Aorta (tissue), 5 donors: ENCODE results near the gene B4GALNT1. TPM values are rescaled to one million over a fixed set of nuclear protein-coding genes. Genes with fewer than 3 reads are reported as not detected.

Experiments used
- ATAC-seq: fragments of 200-7000 bp; cut with Tn5 transposase; one replicate; pipeline ENCODE4 v1.9.1; 2022; ENCODE audit warnings: moderate library complexity; ENCODE audit not compliant: low FRiP score
- DNase-seq, 2 donors: peaks; one replicate each; pipeline ENCODE4 v3.0.0-alpha.2; 2020
- H3K27ac ChIP-seq, 2 donors: one replicate each; pipeline ENCODE4 v1.5.1; 2013; ENCODE audit warnings: low read length in 2 of 2, mild to moderate bottlenecking in 2 of 2, moderate library complexity in 2 of 2, control low read depth in 1 of 2, inconsistent platforms in 1 of 2, low read depth in 1 of 2
- H3K27me3 ChIP-seq, 2 donors: one replicate each; pipeline ENCODE4 v1.6.1; 2013; ENCODE audit warnings: control low read depth in 1 of 2, low read length in 1 of 2, mild to moderate bottlenecking in 1 of 2, moderate library complexity in 1 of 2; ENCODE audit not compliant: insufficient read depth in 2 of 2, control insufficient read depth in 1 of 2
- H3K36me3 ChIP-seq, 2 donors: one replicate each; pipeline ENCODE4 v1.6.1; 2013; ENCODE audit warnings: control low read depth in 1 of 2, low read length in 1 of 2, mild to moderate bottlenecking in 1 of 2; ENCODE audit not compliant: insufficient read depth in 2 of 2, control insufficient read depth in 1 of 2
- H3K4me1 ChIP-seq, 2 donors: one replicate each; pipeline ENCODE4 v1.6.1; 2013; ENCODE audit warnings: low read length in 2 of 2, control low read depth in 1 of 2, mild to moderate bottlenecking in 1 of 2, moderate library complexity in 1 of 2; ENCODE audit not compliant: insufficient read depth in 2 of 2, control insufficient read depth in 1 of 2
- H3K4me3 ChIP-seq, 2 donors: one replicate each; pipeline ENCODE4 v1.5.1; 2013; ENCODE audit warnings: low read length in 2 of 2, control low read depth in 1 of 2, mild to moderate bottlenecking in 1 of 2
- H3K9me3 ChIP-seq: one replicate; pipeline ENCODE4 v1.6.1; 2013; ENCODE audit warnings: mild to moderate bottlenecking, low read length; ENCODE audit not compliant: control insufficient read depth
- WGBS, 2 donors: extraction: QIAGEN DNeasy Blood & Tissue Kit; methylation state at CpG; one replicate each; pipeline ENCODE4 v1.1.7; 2013; 5-methylcytosine and 5-hydroxymethylcytosine counted together
- intact Hi-C, 2 donors: fragments of 100-400 bp; cut with DNase I; formaldehyde crosslinking; loops; one replicate each; pipeline versions ENCODE4 v1.14.2 to v1.15.0; 2022
- polyA plus RNA-seq, 2 donors: library from polyadenylated mRNA; stranded (reverse); fragments of 200-250 nt; gene quantifications; one replicate each; pipeline ENCODE4 v1.2.3, GENCODE V29; 2013
- total RNA-seq, 2 donors: library from RNA; stranded (reverse); fragmentation: NEBNext Ultra II Directional; extraction: Animal tissue kit (Norgen Biotek cat#: 25700); gene quantifications; one replicate each; pipeline ENCODE4 v1.2.1, GENCODE V29; 2021
- donor health status: healthy with polysubstance abuse.
- donor health status: Bipolar disorder and iron deficiency.
- donor health status: DM: no; HTN: no; CAD: no.
- donor health status: DM: no; HTN: no; CAD: no.
- donor health status: DM: yes; HTN: yes; CAD: no.

The B4GALNT1 gene
- total and polyA plus RNA-seq, 4 donors, result 1.0 to 6.5 (median 4.4) TPM

- H3K9me3 ChIP-seq, result no peaks in the 10 kb centered on the region
- intact Hi-C loops, result loop anchor here in 1 of 2 donors (5.0 kb wide), 1 partner anchor 112 kb away; the partner anchor contains the start of gene OS9
- ATAC-seq (no peak), DNase-seq (no peak)
- H3K36me3 ChIP-seq, result peaks cover 0 to 2% of the 10 kb centered on the region in 2 donors
- no peaks in the 10 kb centered on the region for H3K4me1 ChIP-seq
- H3K27ac ChIP-seq, result no peak overlapping the region
- H3K27me3 ChIP-seq, result no peaks in the 10 kb centered on the region
- H3K4me3 ChIP-seq, result no peak overlapping the region
- WGBS, 2 donors, result 94% methylated on average over 4 of the region's 4 CpGs
Observed at GRCh38 chr12:57580466-57580795, 52.6 kb downstream of the B4GALNT1 start.

DNA sequence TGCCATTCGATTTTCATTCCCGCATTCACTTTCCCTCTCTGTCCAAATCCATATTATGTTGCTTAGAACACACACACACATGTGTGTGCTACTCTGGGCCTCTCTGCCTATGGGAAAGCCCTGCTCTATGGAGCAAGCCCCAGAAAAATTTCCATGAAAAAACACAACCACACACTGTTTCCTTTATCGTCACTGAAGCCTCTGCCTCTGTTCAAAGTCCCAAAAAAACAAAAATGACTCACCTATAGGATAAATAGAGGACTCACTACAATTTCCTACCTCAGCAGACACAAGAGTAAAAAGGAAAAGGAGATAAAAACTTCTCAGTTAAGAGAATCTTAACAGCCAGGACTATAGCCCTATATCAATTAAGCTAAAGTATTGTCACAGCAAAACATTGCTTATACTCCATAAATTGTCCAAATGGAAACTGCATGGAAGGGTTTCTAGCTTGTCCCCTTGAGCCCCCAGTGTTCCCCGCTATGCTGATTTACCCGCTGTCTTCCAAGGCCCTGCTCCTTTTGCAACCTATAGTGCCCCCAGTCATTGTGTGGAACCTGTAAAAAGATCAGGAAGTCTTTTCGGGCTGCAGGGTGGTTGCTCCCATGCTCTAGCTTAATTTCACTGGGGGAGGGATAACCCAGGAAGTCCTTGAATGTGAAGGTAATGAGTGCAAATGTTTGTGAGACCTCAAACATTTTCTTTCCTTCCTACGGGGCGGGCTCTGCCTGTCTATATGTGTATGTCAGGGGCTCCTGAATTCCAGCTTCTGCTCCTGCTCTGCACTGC is 53.1 kb downstream of the B4GALNT1 start:
- Histone ChIP-seq H3K9me3 (no peaks in the 10 kb centered on the region), H3K36me3 (peaks cover 0 to 2% of the 10 kb centered on the region in 2 donors), H3K4me1 (no peaks in the 10 kb centered on the region), H3K27me3 (no peaks in the 10 kb centered on the region), H3K27ac (no peak overlapping the region), H3K4me3 (no peak overlapping the region)
- DNase-seq, result no peak
- no peak for ATAC-seq
- intact Hi-C loops, result loop anchor here in 1 of 2 donors (5.0 kb wide), 1 partner anchor 112 kb away; the partner anchor contains the start of gene OS9
- WGBS, 2 donors, result 89 to 92% methylated on average over 8 of the region's 8 CpGs

DNA sequence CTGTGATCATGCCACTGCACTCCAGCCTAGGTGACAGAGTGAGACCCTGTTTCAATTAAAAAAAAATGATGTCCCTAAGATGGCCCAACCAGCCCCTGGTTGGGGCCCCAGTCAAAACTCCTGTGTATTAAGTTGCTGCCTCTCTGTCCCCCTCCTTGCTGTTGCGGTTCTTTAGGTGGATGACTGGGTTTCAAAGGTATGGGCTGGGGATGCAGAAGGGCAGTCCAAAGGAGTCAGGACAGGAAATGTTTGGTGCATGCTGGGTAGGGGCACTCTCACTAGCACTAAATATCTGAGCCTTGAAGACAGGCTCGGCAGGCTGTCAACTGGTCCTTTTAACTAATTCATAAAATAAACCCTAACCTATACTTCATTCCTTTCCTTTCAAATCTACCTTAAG is 54.0 kb downstream of the B4GALNT1 start:
- ATAC-seq (no peak), DNase-seq (no peak)
- Histone ChIP-seq H3K27me3 (no peaks in the 10 kb centered on the region), H3K36me3 (peaks cover 0 to 2% of the 10 kb centered on the region in 2 donors), H3K4me1 (no peaks in the 10 kb centered on the region), H3K9me3 (no peaks in the 10 kb centered on the region), H3K27ac (no peak overlapping the region), H3K4me3 (no peak overlapping the region)
- 65 to 74% methylated on average over 2 of the region's 2 CpGs for WGBS, 2 donors
- intact Hi-C loops, result no loop called here

- DNase-seq (no peak), ATAC-seq (no peak)
- Histone ChIP-seq H3K36me3 (peaks cover 0 to 2% of the 10 kb centered on the region in 2 donors), H3K27ac (no peak overlapping the region), H3K4me1 (no peaks in the 10 kb centered on the region), H3K4me3 (no peak overlapping the region), H3K9me3 (no peaks in the 10 kb centered on the region), H3K27me3 (no peaks in the 10 kb centered on the region)
- WGBS, 2 donors, result 84 to 85% methylated on average over 12 of the region's 12 CpGs
- intact Hi-C loops, result no loop called here
Observed at GRCh38 chr12:57577981-57578758, 54.8 kb downstream of the B4GALNT1 start.

GRCh38 chr12:57576613-57577160 is 56.3 kb downstream of the B4GALNT1 start:
- intact Hi-C loops, result no loop called here
- ATAC-seq, result no peak
- Histone ChIP-seq H3K36me3 (peaks cover 0 to 1% of the 10 kb centered on the region in 2 donors), H3K4me1 (no peaks in the 10 kb centered on the region), H3K27ac (no peak overlapping the region), H3K27me3 (no peaks in the 10 kb centered on the region), H3K4me3 (no peak overlapping the region), H3K9me3 (no peaks in the 10 kb centered on the region)
- WGBS, 2 donors, result 78 to 79% methylated on average over 9 of the region's 9 CpGs
- no peak for DNase-seq

Other genes with a start within 250 kb of the B4GALNT1 start
- gene R3HDM2, start 202.2 kb downstream of the B4GALNT1 start, total RNA-seq, result 10 to 100 TPM; 55.8 to 75.4 TPM
- gene R3HDM2, start 202.2 kb downstream of the B4GALNT1 start, polyA plus RNA-seq, result 10 to 100 TPM; 11.3 to 22.7 TPM
- gene INHBC, start 198.4 kb downstream of the B4GALNT1 start, total RNA-seq, result not detected
- gene INHBC, start 198.4 kb downstream of the B4GALNT1 start, polyA plus RNA-seq, result not detected
- gene INHBE, start 177.9 kb downstream of the B4GALNT1 start, total RNA-seq, result not detected
- not detected for gene INHBE, start 177.9 kb downstream of the B4GALNT1 start, polyA plus RNA-seq
- 10 to 100 TPM in 1 of 2 donors, 1 to 10 TPM in 1; 2.4 to 15.5 TPM for gene GLI1, start 173.4 kb downstream of the B4GALNT1 start, total RNA-seq
- 1 to 10 TPM in 1 of 2 donors, under 1 TPM in 1; 0.25 to 2.1 TPM for gene GLI1, start 173.4 kb downstream of the B4GALNT1 start, polyA plus RNA-seq
- 10 to 100 TPM; 16.2 to 38.8 TPM for gene ARHGAP9, start 153.3 kb downstream of the B4GALNT1 start, total RNA-seq
- gene ARHGAP9, start 153.3 kb downstream of the B4GALNT1 start, polyA plus RNA-seq, result 10 to 100 TPM in 1 of 2 donors, 1 to 10 TPM in 1; 5.5 to 21.2 TPM
- gene MARS1, start 145.1 kb downstream of the B4GALNT1 start, total RNA-seq, result 100 to 1,000 TPM; 117 to 136 TPM
- 10 to 100 TPM; 34.9 to 95.8 TPM for gene MARS1, start 145.1 kb downstream of the B4GALNT1 start, polyA plus RNA-seq
- 10 to 100 TPM; 24.8 to 29.0 TPM for gene DDIT3, start 112.7 kb downstream of the B4GALNT1 start, total RNA-seq
- 10 to 100 TPM; 38.7 to 49.6 TPM for gene DDIT3, start 112.7 kb downstream of the B4GALNT1 start, polyA plus RNA-seq
- 10 to 100 TPM; 65.0 to 77.4 TPM for gene MBD6, start 110.4 kb downstream of the B4GALNT1 start, total RNA-seq
- 10 to 100 TPM in 1 of 2 donors, 1 to 10 TPM in 1; 7.5 to 73.4 TPM for gene MBD6, start 110.4 kb downstream of the B4GALNT1 start, polyA plus RNA-seq
- gene DCTN2, start 86.0 kb downstream of the B4GALNT1 start, total RNA-seq, result 100 to 1,000 TPM; 122 to 128 TPM
- gene DCTN2, start 86.0 kb downstream of the B4GALNT1 start, polyA plus RNA-seq, result 100 to 1,000 TPM; 138 to 159 TPM
- 1 to 10 TPM; 1.3 to 3.5 TPM for gene KIF5A, start 83.2 kb downstream of the B4GALNT1 start, total RNA-seq
- gene KIF5A, start 83.2 kb downstream of the B4GALNT1 start, polyA plus RNA-seq, result under 1 TPM; 0.75 to 0.92 TPM
- 10 to 100 TPM; 25.1 to 28.4 TPM for gene PIP4K2C, start 42.0 kb downstream of the B4GALNT1 start, total RNA-seq
- gene PIP4K2C, start 42.0 kb downstream of the B4GALNT1 start, polyA plus RNA-seq, result 10 to 100 TPM; 14.5 to 27.0 TPM
- gene DTX3, start 28.4 kb downstream of the B4GALNT1 start, total RNA-seq, result 10 to 100 TPM; 47.2 to 47.4 TPM
- 100 to 1,000 TPM in 1 of 2 donors, 10 to 100 TPM in 1; 14.0 to 123 TPM for gene DTX3, start 28.4 kb downstream of the B4GALNT1 start, polyA plus RNA-seq
- 10 to 100 TPM; 72.0 to 73.0 TPM for gene ARHGEF25, start 21.8 kb downstream of the B4GALNT1 start, total RNA-seq
- 100 to 1,000 TPM in 1 of 2 donors, 10 to 100 TPM in 1; 65.6 to 253 TPM for gene ARHGEF25, start 21.8 kb downstream of the B4GALNT1 start, polyA plus RNA-seq
- gene OS9, start 60.9 kb upstream of the B4GALNT1 start, total RNA-seq, result 100 to 1,000 TPM; 208 to 252 TPM
- 100 to 1,000 TPM; 139 to 253 TPM for gene OS9, start 60.9 kb upstream of the B4GALNT1 start, polyA plus RNA-seq
- gene AGAP2, start 105.5 kb upstream of the B4GALNT1 start, total RNA-seq, result 1 to 10 TPM; 2.6 to 3.6 TPM
- gene AGAP2, start 105.5 kb upstream of the B4GALNT1 start, polyA plus RNA-seq, result under 1 TPM; 0.18 to 0.88 TPM
- gene TSPAN31, start 111.8 kb upstream of the B4GALNT1 start, total RNA-seq, result 10 to 100 TPM; 31.4 to 37.6 TPM
- 10 to 100 TPM; 27.4 to 40.6 TPM for gene TSPAN31, start 111.8 kb upstream of the B4GALNT1 start, polyA plus RNA-seq
- gene CDK4, start 119.1 kb upstream of the B4GALNT1 start, total RNA-seq, result 10 to 100 TPM; 54.6 to 55.0 TPM
- 10 to 100 TPM; 44.7 to 60.4 TPM for gene CDK4, start 119.1 kb upstream of the B4GALNT1 start, polyA plus RNA-seq
- 10 to 100 TPM; 10.8 to 17.1 TPM for gene MARCHF9, start 121.9 kb upstream of the B4GALNT1 start, total RNA-seq
- 10 to 100 TPM in 1 of 2 donors, 1 to 10 TPM in 1; 4.8 to 29.9 TPM for gene MARCHF9, start 121.9 kb upstream of the B4GALNT1 start, polyA plus RNA-seq
- gene CYP27B1, start 133.9 kb upstream of the B4GALNT1 start, total RNA-seq, result 1 to 10 TPM in 1 of 2 donors, under 1 TPM in 1; 0.94 to 1.5 TPM
- gene CYP27B1, start 133.9 kb upstream of the B4GALNT1 start, polyA plus RNA-seq, result under 1 TPM in 1 of 2 donors, not detected in 1; 0.28 TPM
- 10 to 100 TPM; 15.4 to 16.2 TPM for gene METTL1, start 138.9 kb upstream of the B4GALNT1 start, total RNA-seq
- 10 to 100 TPM in 1 of 2 donors, 1 to 10 TPM in 1; 9.5 to 16.1 TPM for gene METTL1, start 138.9 kb upstream of the B4GALNT1 start, polyA plus RNA-seq
- gene EEF1AKMT3, start 139.4 kb upstream of the B4GALNT1 start, total RNA-seq, result 10 to 100 TPM in 1 of 2 donors, 1 to 10 TPM in 1; 8.4 to 10.9 TPM
- 1 to 10 TPM; 4.5 to 6.7 TPM for gene EEF1AKMT3, start 139.4 kb upstream of the B4GALNT1 start, polyA plus RNA-seq
- 10 to 100 TPM; 15.0 to 17.2 TPM for gene TSFM, start 149.6 kb upstream of the B4GALNT1 start, total RNA-seq
- 10 to 100 TPM; 21.4 to 22.9 TPM for gene TSFM, start 149.6 kb upstream of the B4GALNT1 start, polyA plus RNA-seq
- gene AVIL, start 185.5 kb upstream of the B4GALNT1 start, total RNA-seq, result 10 to 100 TPM; 11.5 to 26.8 TPM
- gene AVIL, start 185.5 kb upstream of the B4GALNT1 start, polyA plus RNA-seq, result 1 to 10 TPM; 5.5 to 7.2 TPM
- gene CTDSP2, start 213.5 kb upstream of the B4GALNT1 start, total RNA-seq, result 100 to 1,000 TPM; 187 to 252 TPM
- gene CTDSP2, start 213.5 kb upstream of the B4GALNT1 start, polyA plus RNA-seq, result 10 to 100 TPM; 51.2 to 91.7 TPM